ENCODE measurements around the gene FKBP14.

The FKBP14 gene

DNA sequence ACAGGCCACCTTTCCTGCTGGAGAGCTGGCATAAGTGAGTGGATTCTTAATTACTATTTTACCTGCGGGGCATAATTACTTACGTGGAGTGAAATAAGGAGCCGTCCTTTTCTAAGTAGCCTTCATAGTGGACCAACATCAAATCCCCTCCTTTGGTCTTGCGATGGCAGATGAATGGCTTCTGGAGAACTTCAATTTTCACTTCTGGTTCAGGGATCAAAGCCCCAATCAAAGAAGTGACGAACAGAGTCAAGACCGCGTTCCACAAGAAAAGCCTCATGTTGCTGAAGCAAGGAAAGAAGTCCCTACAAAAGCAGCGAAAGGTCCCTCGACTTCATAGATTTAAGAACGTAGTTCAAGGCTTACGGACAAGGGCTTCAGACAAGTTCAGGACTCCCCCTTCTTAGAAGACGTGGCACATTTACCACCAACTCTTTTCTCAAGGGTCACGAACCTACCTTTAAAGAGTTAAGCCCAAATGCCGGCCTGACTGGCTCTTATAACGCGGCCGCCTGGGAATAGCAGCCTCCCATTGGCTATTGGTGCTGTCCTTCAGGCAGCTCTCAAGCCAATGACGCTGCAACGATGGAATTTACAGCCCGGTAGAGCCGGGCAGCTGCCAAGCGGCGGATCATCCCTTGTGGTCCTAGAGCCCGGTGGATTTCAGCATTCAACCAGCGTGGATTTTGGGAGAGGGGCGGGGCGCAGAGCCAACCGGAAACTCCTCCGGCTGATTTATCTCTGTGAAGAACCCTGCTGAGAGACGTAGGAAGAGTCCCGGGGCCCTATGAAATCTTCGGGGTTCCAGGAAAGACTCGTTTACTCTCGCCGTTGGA is at the start of gene FKBP14:
FKBP14 (minus strand) TSS at position 474 of the 836 bp plus-strand sequence; CDS start at position 280, 194 bp downstream.
- Histone ChIP-seq H3K27ac (peak within 1 kb of the TSS; percentile 61), H3K27me3 (ENCODE audit: insufficient read depth, low read depth, severe bottlenecking) (no peaks in the 10 kb centered on the region), H3K4me3 (ENCODE audit: low read depth, low read length) (peak within 1 kb of the TSS; percentile 54), H3K9me3 (ENCODE audit: severe bottlenecking) (no peaks in the 10 kb centered on the region), H3K36me3 (no peaks in the 10 kb centered on the region)
- DNase-seq = peak; percentile 98
- no peak for TF ChIP-seq CTCF (IDR thresholded peaks at IDR 0.05; ENCODE audit: low read depth, low read length)

DNA sequence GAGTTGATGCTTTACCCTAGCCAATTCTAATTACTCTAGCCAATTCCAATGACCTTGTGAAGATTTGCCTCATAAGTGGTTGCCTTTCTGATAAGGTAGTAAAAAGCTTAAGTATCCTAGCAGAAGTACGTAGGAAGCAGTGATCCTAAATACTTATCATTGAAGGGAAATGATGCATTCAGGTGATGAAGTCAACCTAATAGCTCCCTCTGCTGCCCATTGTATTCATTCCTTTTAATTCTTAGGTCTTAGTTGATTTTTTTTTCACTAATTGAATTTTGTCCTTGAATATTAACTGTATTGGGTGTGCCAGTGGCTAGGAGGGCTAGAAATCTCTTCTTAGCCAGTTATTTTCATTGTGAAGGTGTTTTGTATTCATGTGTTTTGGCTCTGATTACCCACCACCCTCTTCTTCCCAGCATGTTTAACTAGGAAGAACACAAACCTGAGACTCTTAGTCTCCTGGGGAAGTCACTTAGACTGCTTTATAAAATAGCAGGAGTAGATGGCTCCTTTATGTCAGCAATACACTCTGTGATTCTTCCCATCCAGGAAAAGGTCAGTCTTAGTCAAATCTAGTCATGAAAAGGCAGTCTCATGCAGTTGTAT is 48.0 kb upstream of the FKBP14 start:
- H3K27ac ChIP-seq = no peak overlapping the region
- DNase-seq = no peak

DNA sequence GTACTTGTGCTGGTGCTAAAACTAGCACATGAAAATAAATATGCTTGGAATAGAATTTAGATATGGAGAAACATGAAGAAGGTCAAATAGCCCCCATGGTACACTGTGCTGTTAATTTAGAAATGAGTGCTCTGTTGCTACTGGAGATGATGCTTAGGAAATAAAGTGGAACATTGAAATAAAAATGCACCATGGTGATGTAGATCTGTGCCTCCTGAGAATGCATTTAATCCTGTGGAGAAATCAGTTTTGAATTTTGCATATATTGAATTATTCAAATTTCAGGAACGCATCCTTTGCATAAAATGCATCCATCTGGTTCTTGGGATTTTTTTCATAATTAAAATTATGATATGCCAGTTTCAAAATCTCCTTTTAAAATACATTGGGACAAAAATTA is 46.2 kb upstream of the FKBP14 start:
- H3K36me3 ChIP-seq = no peaks in the 10 kb centered on the region; the same call in 1 of the 2 replicates
- no peak for DNase-seq
- TF ChIP-seq CTCF (IDR thresholded peaks at IDR 0.05; ENCODE audit: low read depth, low read length) = no peak
- no peaks in the 10 kb centered on the region for H3K27me3 ChIP-seq (ENCODE audit: insufficient read depth, low read depth, severe bottlenecking)
- no peak overlapping the region for H3K4me3 ChIP-seq (ENCODE audit: low read depth, low read length)
- no peaks in the 10 kb centered on the region for H3K9me3 ChIP-seq (ENCODE audit: severe bottlenecking)
- no peak overlapping the region for H3K27ac ChIP-seq

More for the DNA sequence above, 48.0 kb upstream of the FKBP14 start:
- H3K36me3 ChIP-seq = peaks cover 8% of the 10 kb centered on the region; the same call in 1 of the 2 replicates
- no peaks in the 10 kb centered on the region for H3K27me3 ChIP-seq (ENCODE audit: insufficient read depth, low read depth, severe bottlenecking)
- H3K9me3 ChIP-seq (ENCODE audit: severe bottlenecking) = no peaks in the 10 kb centered on the region
- TF ChIP-seq CTCF (IDR thresholded peaks at IDR 0.05; ENCODE audit: low read depth, low read length) = peak; percentile 42; the same call in 1 of the 2 replicates
- H3K4me3 ChIP-seq (ENCODE audit: low read depth, low read length) = no peak overlapping the region

- no peak for TF ChIP-seq CTCF (IDR thresholded peaks at IDR 0.05; ENCODE audit: low read depth, low read length)
Measured at GRCh38 chr7:30070052-30070451, 43.5 kb upstream of the FKBP14 start.

GRCh38 chr7:30069096-30069867 is 42.8 kb upstream of the FKBP14 start:
- no peak for DNase-seq
- Histone ChIP-seq H3K27ac (no peak overlapping the region), H3K36me3 (no peaks in the 10 kb centered on the region; the same call in none of the 2 replicates), H3K4me3 (ENCODE audit: low read depth, low read length) (no peak overlapping the region), H3K9me3 (ENCODE audit: severe bottlenecking) (no peaks in the 10 kb centered on the region), H3K27me3 (ENCODE audit: insufficient read depth, low read depth, severe bottlenecking) (no peaks in the 10 kb centered on the region)
- TF ChIP-seq CTCF (IDR thresholded peaks at IDR 0.05; ENCODE audit: low read depth, low read length) = no peak

More at GRCh38 chr7:30070052-30070451, 43.5 kb upstream of the FKBP14 start:
- H3K9me3 ChIP-seq (ENCODE audit: severe bottlenecking) = no peaks in the 10 kb centered on the region
- no peaks in the 10 kb centered on the region for H3K27me3 ChIP-seq (ENCODE audit: insufficient read depth, low read depth, severe bottlenecking)
- no peak for DNase-seq
- H3K27ac ChIP-seq = no peak overlapping the region
- no peak overlapping the region for H3K4me3 ChIP-seq (ENCODE audit: low read depth, low read length)
- no peaks in the 10 kb centered on the region; the same call in 1 of the 2 replicates for H3K36me3 ChIP-seq
